22Rv1 (cell line): Measurements from ENCODE around the gene HPS1.

Experiments used
- H3K27ac ChIP-seq: fragments of 450-650 bp; 2 replicates; pipeline ENCODE4 v1.5.1; 2017
- ZFX ChIP-seq: fragments of 450-650 bp; IDR thresholded peaks from 2 replicates; pipeline ENCODE4 v1.6.1; 2017; ENCODE audit warnings: antibody characterized with exemption, borderline replicate concordance
- TF ChIP-seq, protein P1 (sequence below): fragments of 450-650 bp; IDR thresholded peaks from 2 replicates; pipeline ENCODE4 v1.5.1; 2017; ENCODE audit warnings: mild to moderate bottlenecking

The HPS1 gene

DNA sequence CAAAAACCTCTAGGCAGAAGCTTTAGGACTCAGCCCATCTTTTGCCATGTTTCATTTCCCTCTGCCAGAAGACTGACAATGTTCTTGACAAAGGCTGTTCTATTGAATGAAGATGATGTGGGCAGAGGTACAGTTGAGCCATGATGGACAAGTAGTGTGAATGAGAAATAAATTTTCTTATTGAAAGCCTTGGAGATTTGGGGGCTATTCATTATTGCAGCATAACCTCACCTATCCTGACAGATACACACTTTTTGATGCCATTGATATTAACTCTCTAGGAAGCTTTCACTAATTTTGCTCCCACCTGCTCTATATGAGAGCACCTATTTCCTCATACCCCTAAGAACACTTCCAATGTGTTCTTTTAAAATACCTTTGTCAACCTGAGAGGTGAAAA is 36.9 kb upstream of the HPS1 start:
- TF ChIP-seq ZFX: no peak
- TF ChIP-seq, protein P1, sequence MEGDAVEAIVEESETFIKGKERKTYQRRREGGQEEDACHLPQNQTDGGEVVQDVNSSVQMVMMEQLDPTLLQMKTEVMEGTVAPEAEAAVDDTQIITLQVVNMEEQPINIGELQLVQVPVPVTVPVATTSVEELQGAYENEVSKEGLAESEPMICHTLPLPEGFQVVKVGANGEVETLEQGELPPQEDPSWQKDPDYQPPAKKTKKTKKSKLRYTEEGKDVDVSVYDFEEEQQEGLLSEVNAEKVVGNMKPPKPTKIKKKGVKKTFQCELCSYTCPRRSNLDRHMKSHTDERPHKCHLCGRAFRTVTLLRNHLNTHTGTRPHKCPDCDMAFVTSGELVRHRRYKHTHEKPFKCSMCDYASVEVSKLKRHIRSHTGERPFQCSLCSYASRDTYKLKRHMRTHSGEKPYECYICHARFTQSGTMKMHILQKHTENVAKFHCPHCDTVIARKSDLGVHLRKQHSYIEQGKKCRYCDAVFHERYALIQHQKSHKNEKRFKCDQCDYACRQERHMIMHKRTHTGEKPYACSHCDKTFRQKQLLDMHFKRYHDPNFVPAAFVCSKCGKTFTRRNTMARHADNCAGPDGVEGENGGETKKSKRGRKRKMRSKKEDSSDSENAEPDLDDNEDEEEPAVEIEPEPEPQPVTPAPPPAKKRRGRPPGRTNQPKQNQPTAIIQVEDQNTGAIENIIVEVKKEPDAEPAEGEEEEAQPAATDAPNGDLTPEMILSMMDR: no peak
- H3K27ac ChIP-seq: no peak overlapping the region

DNA sequence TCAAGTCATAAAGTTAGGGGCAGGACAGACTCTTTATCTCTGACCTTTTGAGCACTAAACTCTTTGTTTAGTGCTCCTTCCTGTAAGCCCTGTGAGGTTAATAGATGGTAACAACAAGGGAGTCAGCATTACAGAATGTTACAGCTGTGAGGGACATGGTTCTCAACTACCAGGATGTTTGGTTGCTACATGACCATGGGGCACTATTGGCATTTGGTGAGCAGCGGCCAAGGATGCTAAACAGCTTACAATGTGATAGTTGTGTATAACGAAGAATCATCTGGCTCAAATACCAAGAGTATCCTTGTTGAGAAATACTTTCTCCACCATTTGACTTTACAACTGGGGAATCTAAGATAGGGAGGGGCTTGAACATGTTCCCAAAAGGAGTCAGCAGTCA is 35.4 kb upstream of the HPS1 start:
- no peak for TF ChIP-seq ZFX
- TF ChIP-seq, protein P1: no peak
- no peak overlapping the region for H3K27ac ChIP-seq

DNA sequence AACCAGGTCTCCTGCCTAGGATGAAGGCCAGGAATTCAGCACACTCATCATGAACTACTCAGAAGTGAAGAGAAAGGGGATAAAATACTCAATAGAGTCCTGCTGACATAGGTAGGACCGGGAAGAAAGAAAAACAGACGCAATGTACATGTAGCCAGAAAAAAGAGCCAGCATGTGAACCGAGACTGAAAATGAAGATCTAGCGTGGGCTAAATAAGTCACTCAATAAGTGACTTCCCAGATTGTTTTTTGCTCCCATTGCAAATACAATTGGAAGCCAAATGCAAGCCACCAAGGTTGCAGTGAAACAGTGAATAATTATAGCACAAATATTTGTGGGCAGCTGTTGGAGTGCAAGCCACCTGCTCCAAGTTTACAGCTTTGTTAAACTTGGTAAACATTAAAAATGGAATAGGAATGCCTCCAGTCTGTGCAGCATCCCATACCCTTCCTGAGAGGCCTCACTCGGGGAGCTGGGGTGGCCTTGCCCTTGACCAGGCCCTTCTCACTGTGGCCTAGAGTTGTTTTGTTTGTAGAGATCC is 34.7 kb upstream of the HPS1 start:
- H3K27ac ChIP-seq: no peak overlapping the region
- TF ChIP-seq ZFX: no peak
- TF ChIP-seq, protein P1: no peak

DNA sequence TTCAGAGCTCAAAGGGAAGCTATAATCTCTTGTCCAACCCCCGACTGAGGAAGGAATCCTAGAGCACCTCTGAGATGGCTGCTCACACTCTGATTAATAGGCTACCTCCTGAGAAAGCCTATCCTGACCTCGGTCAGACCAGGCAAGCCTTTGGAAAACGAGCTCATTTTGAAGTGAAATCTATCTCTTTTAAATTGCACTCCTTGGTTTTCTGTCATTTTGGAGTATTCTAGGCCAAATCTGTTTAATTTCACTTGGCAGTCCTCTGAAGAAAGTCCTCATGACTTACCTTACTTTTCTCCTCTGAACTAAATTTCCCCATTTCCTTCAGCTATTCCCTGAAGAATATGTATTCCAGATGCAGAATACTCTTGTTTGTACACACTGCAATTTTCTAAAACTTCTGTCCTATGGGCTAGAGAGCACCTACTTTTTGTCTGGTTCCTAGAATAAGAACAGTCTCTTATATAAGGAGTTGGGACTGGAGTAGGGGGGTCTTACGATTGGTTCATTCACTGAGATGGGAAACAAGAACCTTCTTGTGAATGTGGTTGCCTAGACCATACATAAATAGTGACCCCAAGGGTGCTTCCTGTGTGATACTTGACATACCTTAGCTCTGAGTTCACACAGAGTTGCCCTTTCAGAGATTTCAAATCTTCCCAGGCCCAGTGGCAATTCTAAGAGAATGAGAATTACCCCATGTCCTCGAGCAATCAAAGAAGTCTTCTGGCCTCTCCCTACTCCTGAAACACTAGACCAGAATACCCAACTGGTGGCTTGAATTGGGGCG is 31.9 kb upstream of the HPS1 start:
- no peak for TF ChIP-seq ZFX
- TF ChIP-seq, protein P1: no peak
- no peak overlapping the region for H3K27ac ChIP-seq

DNA sequence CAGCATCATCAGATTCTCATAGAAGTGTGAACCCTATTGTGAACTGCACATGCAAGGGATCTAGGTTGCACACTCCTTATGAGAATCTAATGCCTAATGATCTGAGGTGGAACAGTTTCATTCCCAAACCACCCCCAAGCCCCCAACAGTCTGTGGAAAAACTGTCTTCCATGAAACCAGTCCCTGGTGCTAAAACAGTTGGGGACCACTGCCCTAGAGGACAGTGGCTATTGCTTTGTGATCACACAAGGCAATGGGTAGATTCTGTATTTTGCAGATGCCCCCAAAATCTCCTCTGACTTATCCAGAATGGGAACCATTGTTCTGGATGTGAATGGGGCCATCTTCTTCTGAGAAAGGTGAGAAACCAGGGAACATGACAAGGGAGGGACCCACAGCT is 31.1 kb upstream of the HPS1 start:
- H3K27ac ChIP-seq: no peak overlapping the region
- TF ChIP-seq, protein P1: no peak
- TF ChIP-seq ZFX: no peak

DNA sequence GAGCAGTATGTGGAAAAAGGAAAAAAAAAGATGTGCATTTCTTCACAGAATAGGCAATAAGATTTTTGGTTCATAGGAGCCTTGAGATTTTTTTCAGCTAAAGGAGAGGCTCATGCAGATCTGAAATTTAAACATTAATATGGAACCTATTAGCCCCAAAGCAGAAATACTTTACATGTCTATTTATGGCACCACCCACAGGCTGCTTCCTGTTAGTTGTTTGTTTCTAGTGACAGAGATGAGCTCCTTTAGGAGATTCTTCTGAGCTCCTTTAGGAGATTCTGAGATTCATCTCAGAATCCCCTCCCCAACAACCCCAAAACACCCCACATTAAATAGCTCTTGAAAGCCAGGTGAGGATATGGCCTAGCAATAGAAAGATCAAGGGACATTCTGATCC is 27.9 kb upstream of the HPS1 start:
- no peak overlapping the region for H3K27ac ChIP-seq
- TF ChIP-seq, protein P1: no peak
- no peak for TF ChIP-seq ZFX

DNA sequence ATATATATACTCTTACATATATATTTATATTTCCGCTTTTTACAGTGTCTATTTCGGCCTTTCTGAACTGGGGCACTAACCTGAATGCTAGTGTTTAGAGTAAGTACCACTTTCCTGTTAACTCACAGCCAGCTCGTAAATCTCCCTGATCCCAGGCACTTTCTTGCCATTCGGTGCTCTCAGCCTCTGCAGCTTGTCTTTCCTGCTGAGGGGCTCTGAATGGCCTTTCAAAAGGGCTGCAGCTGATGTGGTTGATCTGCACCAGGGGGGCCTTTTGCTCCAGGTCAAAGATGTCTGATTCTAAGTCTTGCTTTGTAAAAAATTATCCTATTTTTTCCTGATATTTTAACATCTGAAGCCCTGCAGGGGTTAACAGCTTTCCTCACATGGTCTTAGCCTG is 25.5 kb upstream of the HPS1 start:
- no peak overlapping the region for H3K27ac ChIP-seq
- no peak for TF ChIP-seq ZFX

DNA sequence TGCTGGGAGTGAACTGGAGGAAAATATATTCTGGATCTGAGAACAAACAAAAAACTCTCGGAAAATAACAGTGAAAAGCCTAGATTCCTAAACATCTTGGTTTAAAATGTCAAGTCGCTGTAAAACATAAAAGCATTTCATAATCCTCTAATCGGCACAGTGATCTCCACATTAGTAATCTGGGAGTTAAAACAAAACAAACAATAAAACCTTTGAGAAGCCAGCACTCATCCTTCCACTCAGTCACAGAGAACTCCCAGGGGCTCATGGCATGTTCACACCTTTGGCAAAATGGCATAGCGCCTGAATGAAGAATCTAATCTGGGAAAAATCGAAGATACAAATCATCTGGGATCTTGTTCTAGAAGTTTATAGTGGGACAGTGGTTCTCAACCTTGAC is 24.1 kb upstream of the HPS1 start:
- TF ChIP-seq, protein P1: no peak
- TF ChIP-seq ZFX: no peak
- no peak overlapping the region for H3K27ac ChIP-seq
